HG03342 (cell line): ENCODE measurements around the gene PHF19.

Experiments
- ATAC-seq: cut with Tn5 transposase; IDR thresholded peaks from one replicate; pipeline ENCODE4 v1.9.1; 2021; ENCODE audit warnings: mild to moderate bottlenecking, moderate library complexity; ENCODE audit not compliant: unreplicated experiment

PHF19 gene

DNA sequence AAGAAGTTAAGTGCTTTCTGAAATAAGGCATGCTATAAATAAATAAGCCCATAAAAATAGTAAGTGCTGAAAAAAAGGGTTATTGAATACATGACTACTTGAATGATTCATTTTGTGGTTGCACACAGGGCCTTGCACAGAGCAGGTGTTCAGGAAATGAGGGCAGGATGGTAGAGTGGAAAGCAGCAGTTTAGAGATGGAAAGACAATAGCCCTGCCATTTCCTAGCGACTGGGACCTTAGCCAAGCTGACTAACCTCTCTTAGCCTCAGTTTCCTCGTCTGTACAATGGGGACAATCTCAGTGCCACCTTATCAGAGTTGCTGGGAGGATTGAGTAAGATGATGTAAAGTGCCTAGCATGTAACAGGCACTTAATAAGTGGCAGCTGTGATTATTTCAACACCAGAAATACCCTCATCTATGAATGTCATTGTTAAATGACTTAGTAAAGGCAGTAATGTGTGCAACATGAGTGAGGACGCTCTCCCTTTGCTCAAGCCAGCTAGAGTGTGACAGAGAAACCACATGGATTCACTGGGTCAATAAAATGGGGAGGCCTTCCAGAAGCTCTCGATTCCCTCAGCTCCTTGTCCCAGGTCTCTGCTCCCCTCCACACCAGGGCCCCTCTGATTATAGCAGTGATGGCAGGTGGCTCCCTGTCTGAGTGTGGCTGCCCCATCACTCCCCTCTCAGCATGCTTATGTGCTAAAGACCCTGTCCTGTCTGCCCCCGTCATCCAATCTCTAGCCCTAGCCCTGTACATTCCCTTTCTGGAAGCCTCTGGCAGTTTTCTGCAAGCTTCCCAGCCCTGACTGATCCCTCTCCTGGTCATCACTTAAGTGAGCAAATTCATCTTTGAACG is 16.0 kb upstream of the PHF19 start:
- ATAC-seq, result peak; percentile 70

DNA sequence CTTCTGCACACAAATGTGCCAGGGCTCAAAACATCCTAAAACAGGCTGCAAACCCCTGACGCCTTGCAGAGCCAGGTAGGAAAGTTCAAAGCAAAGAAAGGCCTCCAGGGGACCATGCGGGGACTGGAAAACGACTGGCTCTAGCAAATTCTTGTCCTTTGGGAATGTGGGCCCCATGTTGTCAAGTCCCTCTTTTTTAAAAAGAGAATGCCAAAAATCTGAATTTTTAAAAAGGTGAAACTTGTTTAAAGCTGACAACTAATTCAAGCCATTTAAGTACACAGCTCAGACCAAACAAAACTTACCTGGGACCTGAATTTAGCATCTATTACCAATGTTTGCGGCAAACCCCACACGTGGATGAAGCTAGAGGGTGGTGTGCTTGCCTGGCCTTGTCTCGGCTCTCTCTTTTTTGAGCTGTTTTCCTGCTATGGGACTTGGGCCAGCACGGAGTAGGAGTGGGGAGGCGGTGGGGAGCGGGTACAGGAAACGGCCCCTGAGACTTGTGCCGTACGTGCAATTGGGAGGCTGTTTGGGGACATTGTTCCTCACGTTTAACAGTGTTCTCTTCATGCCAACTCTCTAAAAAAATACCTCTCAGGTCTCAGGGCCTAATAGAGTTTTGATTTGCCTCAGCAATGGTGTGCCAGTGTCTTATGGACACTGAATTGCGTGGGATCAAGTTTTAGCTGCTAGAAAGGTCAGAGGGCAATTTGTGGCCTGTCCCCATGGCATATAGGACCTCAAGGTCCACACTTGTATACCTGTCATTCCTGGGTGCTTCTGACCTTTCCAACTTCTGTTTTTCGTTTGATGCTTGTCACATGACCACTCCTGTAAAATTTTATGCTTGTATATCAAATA is 15.1 kb upstream of the PHF19 start:
- ATAC-seq, result peak; percentile 20

DNA sequence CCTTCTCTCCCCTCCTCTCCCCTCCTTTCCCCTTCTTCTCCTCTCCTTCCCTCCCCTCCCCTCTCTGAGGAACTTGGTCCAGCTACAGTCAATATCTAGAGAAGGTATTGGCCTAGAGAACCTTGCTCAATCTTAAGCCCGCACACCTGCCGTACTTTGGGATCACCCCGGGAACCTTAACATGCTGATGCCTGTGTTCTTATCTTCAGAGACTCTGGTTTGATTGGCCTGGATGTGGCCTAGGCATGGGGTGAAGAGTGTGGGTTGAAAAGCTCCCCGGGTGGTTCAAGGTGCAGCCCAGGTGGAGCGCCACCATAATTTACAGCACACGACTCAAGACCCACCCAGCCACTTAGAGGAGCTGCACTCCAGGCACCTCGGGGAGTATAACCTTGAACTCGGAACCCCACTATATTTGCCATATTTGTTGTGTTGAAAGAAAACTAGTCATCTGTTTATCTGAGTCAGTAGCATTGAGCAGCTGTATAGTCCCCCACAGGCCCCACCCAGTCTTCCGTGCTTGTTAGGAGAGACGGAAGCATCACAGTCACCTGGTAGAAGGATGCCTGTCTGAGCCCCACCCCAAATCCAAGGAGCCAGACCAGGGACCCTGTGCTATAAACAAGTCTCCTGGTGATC is 14.4 kb upstream of the PHF19 start:
- no peak for ATAC-seq

DNA sequence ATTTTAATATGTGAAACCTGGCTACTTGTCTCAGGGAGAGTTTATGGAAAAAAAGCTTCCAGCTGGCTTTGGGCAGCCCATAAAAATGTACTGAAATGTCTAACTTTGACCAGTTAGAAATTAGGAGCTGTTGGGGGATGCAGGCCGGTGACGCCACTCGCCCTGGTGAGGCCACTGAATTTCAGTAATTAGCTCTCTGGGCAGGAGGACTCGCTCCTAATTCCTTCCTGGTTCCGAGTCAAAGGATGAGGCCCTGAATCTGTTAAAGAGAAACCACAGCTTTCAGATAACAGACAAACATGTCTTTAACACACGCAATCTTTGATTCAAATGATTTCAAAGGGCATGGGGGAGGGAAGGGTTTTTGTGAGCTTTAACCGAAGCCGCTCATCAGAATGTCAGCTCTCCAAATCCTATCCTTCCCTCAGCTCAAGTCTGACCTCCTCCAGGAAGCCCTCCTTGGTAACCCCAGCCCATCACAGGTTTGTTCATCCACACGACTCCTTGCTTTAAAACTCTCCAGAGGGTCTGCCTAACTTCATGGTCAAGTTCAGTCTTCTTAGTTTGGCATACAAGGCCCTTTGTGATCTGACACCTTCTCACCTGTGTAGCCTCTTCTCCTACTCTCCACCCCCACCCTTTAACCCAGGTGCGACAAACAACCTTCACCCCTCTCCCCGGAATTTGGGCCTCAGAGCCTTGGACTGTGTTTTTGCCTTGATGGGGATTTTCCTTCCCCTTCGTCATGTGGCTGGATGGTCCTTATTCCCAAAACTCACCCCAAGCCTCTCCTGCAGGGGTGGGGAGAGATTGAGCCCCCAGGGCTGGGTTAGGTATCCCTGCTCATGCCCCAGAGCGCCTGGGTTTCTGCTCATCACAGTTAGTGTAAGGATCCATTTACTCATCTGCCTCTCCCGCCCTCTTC is 13.6 kb upstream of the PHF19 start:
- no peak for ATAC-seq

DNA sequence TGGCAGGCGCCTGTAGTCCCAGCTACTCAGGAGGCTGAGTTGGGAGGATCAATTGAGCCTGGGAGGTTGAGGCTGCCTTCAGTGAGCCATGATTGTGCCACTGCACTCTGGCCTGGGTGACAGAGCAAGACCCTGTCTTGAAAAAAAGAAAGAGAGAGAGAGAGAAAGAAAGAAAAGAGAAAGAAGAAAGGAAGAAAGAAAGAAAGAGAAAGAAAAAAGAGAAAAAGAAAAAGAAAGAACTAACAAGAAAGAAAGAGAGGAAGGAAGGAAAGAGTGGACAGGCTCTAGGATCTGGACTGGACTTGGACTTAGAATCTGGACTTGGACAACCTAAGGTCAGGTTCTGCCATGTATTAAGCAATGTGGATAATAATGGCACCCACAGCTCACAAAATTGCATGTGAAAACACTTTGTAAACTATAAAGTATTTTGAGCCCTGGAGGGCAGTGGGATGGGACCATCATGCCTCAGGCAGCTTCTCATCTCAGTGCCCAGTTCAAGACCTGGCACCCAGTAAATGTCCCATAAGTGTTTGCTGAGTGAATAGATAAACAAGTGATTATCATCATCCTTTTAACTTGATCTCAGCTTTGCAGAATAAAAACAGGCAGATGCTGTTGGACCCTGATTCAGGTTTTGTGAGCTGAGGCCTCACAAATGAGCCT is 12.8 kb upstream of the PHF19 start:
- no peak for ATAC-seq

DNA sequence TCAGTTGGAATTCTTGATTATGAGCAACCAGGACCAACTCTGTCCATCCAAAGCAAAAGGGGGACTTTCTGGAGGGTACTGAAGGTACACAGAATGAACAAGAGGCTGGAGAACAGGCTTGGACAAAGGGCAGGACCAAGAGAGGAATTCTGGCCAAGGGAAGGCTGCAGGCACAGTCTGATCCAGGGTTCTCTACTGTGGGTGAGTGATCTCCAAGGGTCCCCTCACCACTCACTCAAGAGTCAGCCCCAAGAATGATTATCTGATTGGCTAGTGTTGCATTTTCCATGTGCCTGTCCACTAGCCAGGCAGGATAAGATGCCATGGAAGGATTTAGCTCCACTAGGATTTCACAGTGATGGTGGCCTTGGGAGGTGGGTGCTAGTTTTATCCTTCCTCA is 11.6 kb upstream of the PHF19 start:
- ATAC-seq, result no peak

DNA sequence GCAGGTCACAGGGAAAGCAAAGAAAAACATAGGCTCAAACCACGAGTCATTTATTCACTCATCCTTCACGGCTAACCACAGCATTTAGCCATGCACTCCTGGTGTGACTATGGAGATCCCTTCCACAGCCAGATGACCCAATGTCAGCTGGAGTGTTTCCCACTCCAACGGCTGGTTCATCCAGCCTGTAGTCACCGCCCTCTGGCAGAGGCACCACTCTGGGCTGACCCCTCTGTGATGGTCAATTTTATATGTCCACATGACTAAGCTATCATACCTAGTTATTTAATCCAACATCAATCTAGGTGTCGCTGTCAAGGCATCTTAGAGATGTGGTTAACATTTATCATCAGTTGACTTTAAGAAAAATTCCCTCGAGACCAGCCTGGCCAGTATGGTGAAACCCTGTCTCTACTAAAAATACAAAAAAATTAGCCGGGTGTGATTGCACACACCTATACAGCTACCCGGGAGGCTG is 9.5 kb upstream of the PHF19 start:
- ATAC-seq, result no peak

DNA sequence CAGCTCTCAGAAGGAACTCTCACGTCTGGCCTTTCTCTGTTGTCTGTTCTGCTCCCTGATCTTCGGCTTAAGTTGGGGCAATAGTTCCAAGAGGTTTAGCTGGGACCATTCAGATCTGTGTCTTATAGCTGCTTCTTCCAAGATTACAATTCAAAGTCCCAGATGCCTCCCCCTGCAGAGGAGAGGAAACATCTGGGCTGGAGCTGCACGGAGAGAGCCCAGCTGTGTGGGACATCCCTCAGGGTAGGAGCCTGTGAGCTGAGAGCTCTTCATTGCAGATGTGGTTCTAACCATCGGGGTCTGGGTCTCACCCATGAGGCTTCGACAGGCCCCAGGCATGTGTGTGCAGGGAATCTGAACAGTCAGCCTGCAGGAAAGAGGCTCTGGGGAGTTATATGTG is 9.0 kb upstream of the PHF19 start:
- no peak for ATAC-seq

DNA sequence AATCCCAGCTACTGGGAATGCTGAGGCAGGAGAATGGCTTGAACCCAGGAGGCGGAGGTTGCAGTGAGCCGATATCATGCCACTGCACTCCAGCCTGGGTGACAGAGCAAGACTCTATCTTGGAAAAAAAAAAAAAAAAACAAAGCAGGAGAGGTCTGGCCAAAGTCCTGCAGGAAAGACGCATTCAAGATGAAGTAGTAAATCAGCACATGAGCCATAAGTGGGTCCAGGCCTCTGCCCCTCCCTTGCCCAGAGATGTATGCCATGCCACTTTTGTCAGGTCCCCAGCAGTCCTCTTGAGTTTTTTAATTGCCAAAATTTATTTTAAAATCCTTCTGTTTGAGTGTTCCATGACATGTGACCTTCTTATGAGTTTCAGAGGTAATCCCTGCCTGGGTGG is 8.5 kb upstream of the PHF19 start:
- no peak for ATAC-seq

DNA sequence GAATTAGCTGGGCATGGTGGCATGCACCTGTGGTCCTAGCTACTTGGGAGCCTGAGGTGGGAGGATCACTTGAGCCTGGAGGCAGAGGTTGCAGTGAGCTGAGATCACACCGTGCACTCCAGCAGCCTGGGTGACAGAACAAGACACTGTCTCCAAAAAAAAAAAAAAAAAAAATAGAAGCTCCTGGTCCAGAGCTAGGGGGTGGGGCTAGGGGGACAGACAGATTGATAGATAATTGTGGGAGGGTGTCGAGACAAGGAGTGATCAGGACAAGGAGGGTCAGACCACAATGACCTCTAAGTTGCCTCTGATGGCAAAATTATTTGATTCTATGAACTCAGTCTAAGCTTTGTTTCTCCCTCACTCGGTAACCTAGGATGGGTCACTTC is 6.6 kb upstream of the PHF19 start:
- ATAC-seq, result no peak

DNA sequence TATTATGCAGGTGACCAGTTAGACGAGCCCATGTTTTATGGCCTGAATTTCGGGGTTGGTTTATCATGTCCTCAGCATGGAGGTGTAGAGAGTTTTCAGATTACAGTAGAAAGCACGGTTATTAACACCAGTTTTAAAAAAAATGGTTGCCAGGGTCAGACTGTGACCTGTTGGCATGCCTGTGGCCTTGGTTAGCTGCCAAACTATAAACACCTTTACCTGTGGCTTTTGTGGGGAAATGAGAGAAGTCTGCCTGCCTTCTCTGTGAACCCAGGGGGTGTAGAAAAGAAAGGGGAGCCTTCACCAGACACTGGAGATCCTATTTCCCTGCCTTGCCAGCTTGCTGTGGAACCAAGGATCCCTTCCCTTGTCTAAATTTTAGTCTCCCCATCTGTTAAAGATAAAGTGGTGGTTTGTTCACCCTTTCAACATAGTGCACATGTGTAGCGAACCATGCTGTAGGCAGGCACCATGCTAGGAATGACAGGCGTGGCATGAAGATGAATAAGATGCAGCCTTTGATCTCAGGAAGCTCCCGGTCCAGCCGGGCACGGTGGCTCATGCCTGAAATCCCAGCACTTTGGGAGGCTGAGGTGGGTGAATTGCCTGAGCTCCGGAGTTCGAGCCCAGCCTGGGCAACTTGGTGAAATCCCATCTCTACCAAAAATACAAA is 6.1 kb upstream of the PHF19 start:
- no peak for ATAC-seq

DNA sequence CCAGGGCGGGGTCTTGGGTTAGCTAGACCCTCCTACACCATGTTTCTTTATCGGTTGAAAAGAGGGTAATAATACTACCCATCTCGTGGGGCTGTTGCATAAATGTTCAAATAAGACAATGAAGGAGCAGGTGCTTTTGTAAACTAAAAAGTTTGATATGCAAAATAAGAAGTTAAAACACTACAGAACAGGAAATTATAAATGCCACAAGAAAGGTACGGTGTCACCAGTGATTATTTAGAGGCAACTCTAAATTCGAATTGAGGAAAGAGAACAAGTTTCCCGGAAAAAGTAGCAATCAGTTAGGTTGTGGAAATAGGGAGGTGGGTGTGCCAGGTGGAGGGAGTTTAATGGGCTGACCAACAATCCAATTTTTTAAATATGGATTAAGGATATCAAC is 2.5 kb upstream of the PHF19 start:
- no peak for ATAC-seq

DNA sequence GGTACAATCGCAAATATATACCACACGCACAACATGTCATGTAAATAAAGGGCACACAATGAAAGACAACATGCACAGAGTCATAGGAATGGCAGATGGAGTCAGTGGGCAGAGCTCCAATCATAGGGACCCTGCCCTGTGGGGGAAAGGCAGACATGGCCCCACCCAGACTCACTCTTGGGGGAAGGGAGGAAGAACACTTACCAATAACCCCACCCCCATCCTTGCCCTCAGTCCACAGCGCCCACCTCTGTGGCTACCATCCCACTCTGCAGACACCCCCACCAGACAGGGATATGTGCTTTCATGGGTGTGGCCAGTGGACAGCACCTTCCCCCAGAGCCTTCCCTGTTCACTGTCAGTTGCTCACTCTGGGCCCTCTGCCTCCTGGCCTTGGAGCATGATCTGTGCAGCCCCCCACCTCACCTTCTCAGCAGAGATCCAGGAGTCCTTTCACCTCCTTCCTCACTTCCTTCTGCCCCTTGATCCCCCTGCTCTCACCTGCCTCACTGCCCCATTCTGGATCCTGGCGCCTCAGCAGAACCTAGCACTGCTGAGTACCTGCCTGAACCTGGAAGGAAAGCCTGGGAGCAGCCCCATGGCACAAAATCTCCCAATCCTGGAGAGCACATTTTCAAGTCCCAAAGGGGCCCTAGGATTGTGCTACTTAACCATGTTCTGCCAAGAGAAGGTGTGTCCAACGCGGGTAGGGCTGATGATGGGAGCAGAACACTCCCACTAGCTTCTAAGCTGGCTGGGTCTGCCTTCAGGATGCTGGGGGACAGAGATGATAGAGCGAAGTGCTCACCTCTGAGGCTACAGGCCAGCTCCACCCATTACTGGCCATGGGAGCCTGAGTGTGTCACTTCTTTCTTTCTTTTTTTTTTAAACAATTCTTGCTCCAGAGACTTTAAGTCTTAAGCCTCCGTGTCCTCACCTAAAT is 1.5 kb upstream of the PHF19 start:
- no peak for ATAC-seq

DNA sequence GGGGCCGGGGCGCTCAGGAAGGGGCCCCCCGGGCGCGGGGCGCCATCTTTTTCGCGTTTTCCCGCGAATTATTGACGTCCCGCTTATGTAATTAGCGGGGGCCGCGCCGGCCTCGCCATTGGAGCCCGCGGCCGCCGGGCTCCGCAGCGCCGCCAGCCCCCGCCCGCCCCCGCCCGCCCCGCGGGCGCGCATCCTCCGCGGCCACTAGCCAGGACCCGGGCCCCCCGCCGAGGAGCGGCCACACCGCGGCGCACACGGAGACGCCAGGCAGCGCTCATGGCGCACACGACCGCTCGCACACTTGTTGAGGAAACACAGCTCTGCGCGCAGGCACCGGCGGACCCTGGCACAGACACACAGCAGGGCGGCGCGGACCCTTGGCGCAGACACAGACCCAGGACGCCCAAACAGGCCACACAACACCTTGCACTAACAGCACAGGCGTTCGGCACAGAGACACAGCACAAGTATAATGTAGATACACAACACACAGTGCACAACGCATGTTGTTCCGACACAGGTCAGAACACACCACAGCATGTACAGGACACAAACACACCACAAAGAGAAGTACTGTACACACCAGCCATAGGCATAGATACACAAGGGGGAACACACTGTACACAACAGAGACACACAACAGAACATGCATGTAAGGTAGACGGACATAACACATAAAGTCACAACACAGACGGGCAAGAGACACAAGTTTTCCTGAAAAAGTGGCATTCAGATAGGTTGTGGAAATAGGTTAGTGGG is 467 bp upstream of the PHF19 start:
- ATAC-seq, result peak; percentile 36

DNA sequence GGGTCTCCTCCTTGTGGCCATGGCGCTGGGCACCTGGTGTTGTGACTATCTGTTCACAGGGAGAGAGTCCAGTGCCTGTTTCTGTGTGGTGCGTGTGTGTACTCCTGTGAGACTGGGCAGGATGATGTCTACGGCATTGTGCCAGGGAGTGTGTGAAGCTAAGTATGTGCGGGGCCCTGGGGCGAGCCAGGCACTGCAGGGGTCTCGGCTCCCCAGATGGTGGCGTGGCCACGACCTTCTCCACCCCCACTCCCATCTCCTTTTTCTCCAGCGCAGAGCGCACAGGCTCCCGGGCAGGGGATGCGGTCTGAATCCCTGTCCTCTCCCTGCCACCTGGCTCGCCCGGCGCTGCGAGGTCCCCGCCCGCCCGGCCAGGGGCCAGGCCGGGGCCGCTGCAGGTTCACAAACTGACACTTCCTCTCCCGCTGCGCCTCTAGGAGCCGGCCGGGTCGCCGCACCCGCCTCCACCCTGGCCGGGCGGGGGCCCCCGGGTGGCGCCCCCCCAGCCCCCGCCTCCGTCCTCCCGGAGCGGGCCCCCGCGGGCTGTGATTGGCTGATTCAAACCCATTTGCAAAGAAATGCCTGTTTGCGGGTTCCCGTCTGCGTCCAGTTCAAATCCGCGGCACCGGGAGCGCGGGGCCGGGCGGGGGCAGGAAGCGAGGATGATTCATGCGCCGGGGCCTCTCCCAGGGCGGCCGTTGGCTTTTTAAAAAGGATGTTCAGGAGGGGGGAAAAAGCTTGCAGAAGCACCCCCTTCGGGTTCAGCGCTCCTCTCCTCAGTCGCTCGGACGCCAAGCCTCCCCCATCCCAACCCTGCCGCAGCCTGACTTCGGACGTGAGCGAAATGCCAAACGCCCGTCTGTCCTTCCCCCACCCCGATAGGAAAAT is 790 bp downstream of the PHF19 start:
- ATAC-seq, result peak; percentile 54

DNA sequence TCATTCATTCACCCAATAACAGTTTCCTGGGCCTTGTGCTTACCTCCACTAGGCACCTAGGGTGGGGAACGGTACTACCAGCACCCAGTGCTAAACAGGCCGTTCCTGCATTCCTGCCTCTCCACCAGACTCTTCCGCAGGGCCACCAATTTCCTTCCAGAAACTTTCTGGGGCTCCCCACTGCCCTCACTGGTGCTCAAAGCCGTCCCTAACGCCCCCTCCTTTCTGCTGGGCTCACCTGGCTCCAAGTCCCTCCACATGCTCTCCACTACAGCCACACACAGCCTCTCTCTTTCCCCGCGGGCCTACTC is 1.4 kb downstream of the PHF19 start:
- no peak for ATAC-seq

DNA sequence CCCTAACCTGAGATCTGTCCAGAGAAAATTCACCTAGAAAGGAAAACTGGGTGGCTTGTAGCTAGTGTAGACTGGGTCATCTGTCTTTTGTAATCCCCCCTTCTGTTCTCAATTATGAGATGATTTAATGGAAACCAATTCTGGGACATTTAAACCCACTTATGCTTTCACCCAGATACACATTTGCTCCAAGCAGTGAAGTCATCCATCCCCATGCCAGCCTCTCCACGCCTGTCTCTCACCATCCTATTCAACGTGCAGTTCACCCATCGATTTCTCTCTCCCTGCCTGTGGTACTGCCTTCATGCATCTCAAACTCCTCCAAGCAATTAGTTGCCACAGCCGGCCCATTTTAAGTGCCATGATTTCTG is 1.8 kb downstream of the PHF19 start:
- no peak for ATAC-seq
